ENCODE data around the gene FAM219A.

Gene FAM219A

DNA sequence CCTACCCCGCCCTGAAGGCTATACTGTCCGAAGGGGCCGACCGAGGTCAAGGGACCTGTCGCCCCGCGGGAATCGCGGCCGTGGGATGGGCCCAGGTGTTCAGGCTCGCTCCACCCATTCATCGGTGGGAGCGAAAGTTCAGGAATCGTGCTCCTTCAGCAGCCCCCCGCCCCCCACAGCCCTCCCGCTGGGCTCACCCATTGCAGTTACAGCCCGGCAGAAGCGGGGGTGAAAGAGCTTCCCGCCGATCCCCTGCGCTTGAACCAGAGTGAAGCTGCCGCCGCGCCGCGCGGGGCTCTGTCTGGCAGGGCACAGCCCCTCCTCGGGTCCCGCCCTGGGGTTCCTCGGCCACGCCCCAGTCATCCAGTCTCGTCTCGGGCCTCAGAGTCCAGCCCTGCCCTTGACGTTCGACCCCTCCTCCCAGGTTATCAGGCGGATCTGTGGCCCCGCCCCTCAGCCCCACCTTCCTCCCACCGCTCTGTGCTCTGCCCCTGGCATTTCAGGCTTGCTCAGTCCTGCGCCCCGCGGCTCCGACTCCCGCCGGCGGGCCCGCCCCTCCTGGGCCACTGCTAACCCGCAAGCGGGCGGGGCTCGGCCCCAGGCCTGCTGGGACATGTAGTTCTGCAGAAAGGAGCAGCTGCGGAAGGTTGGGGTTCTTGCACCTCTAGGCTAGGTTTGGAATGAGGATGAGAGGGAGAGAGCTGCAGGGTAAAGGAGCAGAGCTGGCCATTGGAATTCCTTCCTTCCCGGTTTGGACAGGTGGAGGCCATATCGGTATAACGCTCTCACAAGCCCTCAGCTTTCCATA, 81.6 kb downstream of the FAM219A start, which contains the start of gene MYORG:
TSS of gene MYORG (minus strand) at position 303 of the 808 bp plus-strand sequence. CDS start 3,955 bp downstream, outside the sequence.
- Histone ChIP-seq H3K9ac (ENCODE audit: insufficient read length, low read depth) (peak within 1 kb of the TSS; percentile 89), H3K27me3 (ENCODE audit: insufficient read depth, insufficient read length) (peaks cover 39% of the 10 kb centered on the region), H3K36me3 (ENCODE audit: insufficient read depth, insufficient read length, low read length) (peaks cover 10% of the 10 kb centered on the region), H3K4me1 (ENCODE audit: insufficient read depth, insufficient read length) (peaks cover 6% of the 10 kb centered on the region), H3K4me3 (ENCODE audit: insufficient read length, low read depth) (peak within 1 kb of the TSS; percentile 77), H3K9me3 (ENCODE audit: insufficient read depth, low read length) (peaks cover 7% of the 10 kb centered on the region; the same call in 1 of the 2 replicates)
- DNase-seq (ENCODE audit: low read depth, low spot score): peak; percentile 99
- no peak for TF ChIP-seq YY1 (IDR thresholded peaks at IDR 0.05; ENCODE audit: insufficient read depth, insufficient read length)

DNA sequence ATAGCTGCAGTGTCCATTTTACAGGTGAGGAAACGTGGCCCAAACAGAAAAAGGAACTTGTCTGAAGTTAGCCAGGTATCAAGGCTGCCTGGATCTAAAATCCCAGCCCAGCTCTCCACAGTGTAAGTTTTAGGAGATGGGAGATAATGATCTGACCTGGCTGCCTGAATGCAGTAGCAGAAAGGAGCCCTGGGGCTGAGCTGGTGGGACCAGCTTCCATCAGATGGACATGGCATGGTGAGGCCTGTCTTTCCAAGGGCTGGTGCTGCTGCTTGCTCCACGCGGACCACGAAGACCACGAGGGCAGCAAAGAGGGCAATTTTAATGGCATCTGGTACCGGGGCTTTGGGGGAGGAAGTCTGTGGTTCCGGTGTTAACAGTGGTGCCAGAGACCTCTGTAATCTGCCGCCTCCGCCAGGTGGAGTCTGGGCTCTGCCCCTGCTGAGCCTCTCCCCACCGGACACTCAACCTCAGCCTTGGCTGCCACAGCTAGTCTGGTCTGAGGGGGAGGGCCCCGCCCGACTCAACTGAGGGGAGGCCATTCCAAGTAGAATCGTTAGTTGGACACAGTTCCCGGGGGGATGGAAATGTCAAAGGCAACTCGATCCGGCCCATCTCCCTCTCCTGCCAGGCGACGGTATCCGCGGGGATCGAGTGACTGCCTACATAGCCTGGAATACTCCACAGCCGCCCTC, 82.3 kb downstream of the FAM219A start:
- peak overlapping the region; percentile 89 for H3K9ac ChIP-seq (ENCODE audit: insufficient read length, low read depth)
- peak overlapping the region; percentile 77 for H3K4me3 ChIP-seq (ENCODE audit: insufficient read length, low read depth)
- peaks cover 17% of the 10 kb centered on the region for H3K36me3 ChIP-seq (ENCODE audit: insufficient read depth, insufficient read length, low read length)
- TF ChIP-seq ZNF274 (IDR thresholded peaks at IDR 0.05; ENCODE audit: low read depth, low read length) (no peak), YY1 (IDR thresholded peaks at IDR 0.05; ENCODE audit: insufficient read depth, insufficient read length) (no peak), SUZ12 (IDR thresholded peaks at IDR 0.05; ENCODE audit: extremely low read depth, insufficient read depth, insufficient read length) (no peak)
- peaks cover 6% of the 10 kb centered on the region for H3K4me1 ChIP-seq (ENCODE audit: insufficient read depth, insufficient read length)
- H3K27me3 ChIP-seq (ENCODE audit: insufficient read depth, insufficient read length): peaks cover 32% of the 10 kb centered on the region
- DNase-seq (ENCODE audit: low read depth, low spot score): no peak
- peaks cover 14% of the 10 kb centered on the region; the same call in 1 of the 2 replicates for H3K9me3 ChIP-seq (ENCODE audit: insufficient read depth, low read length)

DNA sequence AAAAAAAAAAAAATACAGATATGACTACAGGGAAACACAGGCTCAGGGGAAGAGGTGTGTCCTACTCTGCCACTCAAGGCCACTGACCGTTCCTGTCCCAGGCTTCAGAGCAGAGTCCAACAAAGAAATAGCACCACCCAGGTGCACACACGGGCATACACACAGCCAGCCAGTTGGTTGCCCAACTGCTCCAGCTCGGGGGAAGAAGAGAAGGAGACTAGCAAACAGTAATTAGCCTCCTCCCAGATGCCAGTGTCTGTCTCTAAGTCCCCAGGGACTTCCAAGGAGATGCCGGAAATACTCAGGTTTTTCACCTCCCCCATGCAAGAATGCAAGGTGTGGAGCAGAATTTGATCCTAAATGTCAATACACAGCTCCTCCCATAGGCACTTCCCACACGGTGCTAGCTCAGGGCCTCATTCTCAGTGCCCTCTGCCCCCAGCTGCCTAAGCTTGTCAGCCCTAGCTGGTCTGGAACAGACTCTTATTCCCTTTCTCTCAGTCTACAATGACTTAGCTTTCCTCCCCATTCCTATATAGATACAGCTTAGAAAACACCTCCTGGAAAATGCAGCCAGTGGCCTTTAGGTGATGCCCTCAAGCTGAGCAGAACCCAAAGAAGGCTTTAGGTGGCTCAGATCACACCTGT, 83.3 kb downstream of the FAM219A start:
- Histone ChIP-seq H3K4me1 (ENCODE audit: insufficient read depth, insufficient read length) (peaks cover 6% of the 10 kb centered on the region), H3K9ac (ENCODE audit: insufficient read length, low read depth) (peak overlapping the region; percentile 57), H3K9me3 (ENCODE audit: insufficient read depth, low read length) (peaks cover 15% of the 10 kb centered on the region; the same call in 1 of the 2 replicates), H3K36me3 (ENCODE audit: insufficient read depth, insufficient read length, low read length) (peaks cover 28% of the 10 kb centered on the region), H3K4me3 (ENCODE audit: insufficient read length, low read depth) (no peak overlapping the region), H3K27me3 (ENCODE audit: insufficient read depth, insufficient read length) (peaks cover 23% of the 10 kb centered on the region)
- DNase-seq (ENCODE audit: low read depth, low spot score): no peak
- TF ChIP-seq YY1 (IDR thresholded peaks at IDR 0.05; ENCODE audit: insufficient read depth, insufficient read length): no peak
- TF ChIP-seq ZNF274 (IDR thresholded peaks at IDR 0.05; ENCODE audit: low read depth, low read length): no peak
- TF ChIP-seq SUZ12 (IDR thresholded peaks at IDR 0.05; ENCODE audit: extremely low read depth, insufficient read depth, insufficient read length): no peak

GRCh38 chr9:34374339-34374738, 84.0 kb downstream of the FAM219A start:
- no peak for DNase-seq (ENCODE audit: low read depth, low spot score)
- TF ChIP-seq SUZ12 (IDR thresholded peaks at IDR 0.05; ENCODE audit: extremely low read depth, insufficient read depth, insufficient read length) (no peak), YY1 (IDR thresholded peaks at IDR 0.05; ENCODE audit: insufficient read depth, insufficient read length) (no peak), ZNF274 (IDR thresholded peaks at IDR 0.05; ENCODE audit: low read depth, low read length) (no peak)
- Histone ChIP-seq H3K27me3 (ENCODE audit: insufficient read depth, insufficient read length) (peaks cover 20% of the 10 kb centered on the region), H3K9me3 (ENCODE audit: insufficient read depth, low read length) (peaks cover 15% of the 10 kb centered on the region; the same call in 1 of the 2 replicates), H3K36me3 (ENCODE audit: insufficient read depth, insufficient read length, low read length) (peaks cover 34% of the 10 kb centered on the region), H3K4me3 (ENCODE audit: insufficient read length, low read depth) (no peak overlapping the region), H3K4me1 (ENCODE audit: insufficient read depth, insufficient read length) (peaks cover 6% of the 10 kb centered on the region), H3K9ac (ENCODE audit: insufficient read length, low read depth) (no peak overlapping the region)

GRCh38 chr9:34373749-34374148, 84.6 kb downstream of the FAM219A start:
- Histone ChIP-seq H3K36me3 (ENCODE audit: insufficient read depth, insufficient read length, low read length) (peaks cover 38% of the 10 kb centered on the region), H3K9ac (ENCODE audit: insufficient read length, low read depth) (no peak overlapping the region), H3K27me3 (ENCODE audit: insufficient read depth, insufficient read length) (peaks cover 14% of the 10 kb centered on the region), H3K4me3 (ENCODE audit: insufficient read length, low read depth) (no peak overlapping the region), H3K9me3 (ENCODE audit: insufficient read depth, low read length) (peaks cover 21% of the 10 kb centered on the region; the same call in 1 of the 2 replicates), H3K4me1 (ENCODE audit: insufficient read depth, insufficient read length) (peaks cover 6% of the 10 kb centered on the region)
- no peak for TF ChIP-seq YY1 (IDR thresholded peaks at IDR 0.05; ENCODE audit: insufficient read depth, insufficient read length)
- TF ChIP-seq ZNF274 (IDR thresholded peaks at IDR 0.05; ENCODE audit: low read depth, low read length): no peak
- TF ChIP-seq SUZ12 (IDR thresholded peaks at IDR 0.05; ENCODE audit: extremely low read depth, insufficient read depth, insufficient read length): no peak
- DNase-seq (ENCODE audit: low read depth, low spot score): no peak

- no peak for DNase-seq (ENCODE audit: low read depth, low spot score)
- no peak overlapping the region for H3K9ac ChIP-seq (ENCODE audit: insufficient read length, low read depth)
- peaks cover 38% of the 10 kb centered on the region for H3K36me3 ChIP-seq (ENCODE audit: insufficient read depth, insufficient read length, low read length)
- H3K27me3 ChIP-seq (ENCODE audit: insufficient read depth, insufficient read length): peaks cover 3% of the 10 kb centered on the region
- H3K4me1 ChIP-seq (ENCODE audit: insufficient read depth, insufficient read length): peaks cover 6% of the 10 kb centered on the region
- H3K4me3 ChIP-seq (ENCODE audit: insufficient read length, low read depth): no peak overlapping the region
- TF ChIP-seq ZNF274 (IDR thresholded peaks at IDR 0.05; ENCODE audit: low read depth, low read length) (no peak), SUZ12 (IDR thresholded peaks at IDR 0.05; ENCODE audit: extremely low read depth, insufficient read depth, insufficient read length) (no peak), YY1 (IDR thresholded peaks at IDR 0.05; ENCODE audit: insufficient read depth, insufficient read length) (no peak)
- peaks cover 33% of the 10 kb centered on the region; the same call in 1 of the 2 replicates for H3K9me3 ChIP-seq (ENCODE audit: insufficient read depth, low read length)
Measured at GRCh38 chr9:34372467-34373011, 85.8 kb downstream of the FAM219A start.
